Subcutaneous adipose tissue (tissue), 4 donors: ENCODE measurements around the gene ABI1. TPM values are rescaled to one million over a fixed set of nuclear protein-coding genes. Genes with fewer than 3 reads are reported as not detected.

Experiments
- total RNA-seq, 4 donors: library from RNA; depleted of rRNA; stranded (reverse); fragments of >200 nt; gene quantifications; one replicate each; pipeline ENCODE4 v1.1.0, GENCODE V29; 2016
- TF ChIP-seq, protein P1 (sequence below): fragments of 450-650 bp; IDR thresholded peaks from one replicate; pipeline ENCODE4 v1.5.1; 2016; ENCODE audit warnings: low read depth, mild to moderate bottlenecking, control low read depth, antibody characterized with exemption, moderate library complexity

The ABI1 gene
- total RNA-seq, 4 donors from 2014 or later = 38.2 to 65.4 (median 48.1) TPM

DNA sequence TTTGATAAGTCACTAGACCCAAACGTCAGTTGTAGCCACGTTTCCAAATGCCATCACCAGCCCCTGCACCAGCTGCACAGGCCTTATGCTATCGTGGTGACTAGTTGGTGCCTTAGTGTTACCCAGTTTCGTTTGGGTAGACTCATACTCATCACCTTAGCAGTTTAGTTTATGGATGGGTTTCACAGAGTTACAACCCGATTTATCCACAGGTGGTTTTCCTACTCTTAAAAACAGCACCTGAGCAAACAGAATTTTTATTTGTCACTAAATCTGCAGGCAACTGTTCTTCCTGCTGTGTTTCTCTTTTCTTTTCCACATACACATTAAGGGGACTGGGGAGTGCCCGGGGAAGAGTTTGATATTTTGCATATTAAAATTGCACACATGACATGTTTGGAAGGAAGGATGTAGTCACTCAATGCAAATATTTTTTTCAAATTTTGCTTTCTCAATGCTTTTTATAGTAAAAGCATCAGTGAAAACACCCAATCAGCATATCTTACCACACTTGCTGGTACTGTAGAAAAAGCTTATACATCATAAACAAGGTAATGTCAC, 121.6 kb downstream of the ABI1 start:
- TF ChIP-seq, protein P1, sequence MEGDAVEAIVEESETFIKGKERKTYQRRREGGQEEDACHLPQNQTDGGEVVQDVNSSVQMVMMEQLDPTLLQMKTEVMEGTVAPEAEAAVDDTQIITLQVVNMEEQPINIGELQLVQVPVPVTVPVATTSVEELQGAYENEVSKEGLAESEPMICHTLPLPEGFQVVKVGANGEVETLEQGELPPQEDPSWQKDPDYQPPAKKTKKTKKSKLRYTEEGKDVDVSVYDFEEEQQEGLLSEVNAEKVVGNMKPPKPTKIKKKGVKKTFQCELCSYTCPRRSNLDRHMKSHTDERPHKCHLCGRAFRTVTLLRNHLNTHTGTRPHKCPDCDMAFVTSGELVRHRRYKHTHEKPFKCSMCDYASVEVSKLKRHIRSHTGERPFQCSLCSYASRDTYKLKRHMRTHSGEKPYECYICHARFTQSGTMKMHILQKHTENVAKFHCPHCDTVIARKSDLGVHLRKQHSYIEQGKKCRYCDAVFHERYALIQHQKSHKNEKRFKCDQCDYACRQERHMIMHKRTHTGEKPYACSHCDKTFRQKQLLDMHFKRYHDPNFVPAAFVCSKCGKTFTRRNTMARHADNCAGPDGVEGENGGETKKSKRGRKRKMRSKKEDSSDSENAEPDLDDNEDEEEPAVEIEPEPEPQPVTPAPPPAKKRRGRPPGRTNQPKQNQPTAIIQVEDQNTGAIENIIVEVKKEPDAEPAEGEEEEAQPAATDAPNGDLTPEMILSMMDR = no peak

DNA sequence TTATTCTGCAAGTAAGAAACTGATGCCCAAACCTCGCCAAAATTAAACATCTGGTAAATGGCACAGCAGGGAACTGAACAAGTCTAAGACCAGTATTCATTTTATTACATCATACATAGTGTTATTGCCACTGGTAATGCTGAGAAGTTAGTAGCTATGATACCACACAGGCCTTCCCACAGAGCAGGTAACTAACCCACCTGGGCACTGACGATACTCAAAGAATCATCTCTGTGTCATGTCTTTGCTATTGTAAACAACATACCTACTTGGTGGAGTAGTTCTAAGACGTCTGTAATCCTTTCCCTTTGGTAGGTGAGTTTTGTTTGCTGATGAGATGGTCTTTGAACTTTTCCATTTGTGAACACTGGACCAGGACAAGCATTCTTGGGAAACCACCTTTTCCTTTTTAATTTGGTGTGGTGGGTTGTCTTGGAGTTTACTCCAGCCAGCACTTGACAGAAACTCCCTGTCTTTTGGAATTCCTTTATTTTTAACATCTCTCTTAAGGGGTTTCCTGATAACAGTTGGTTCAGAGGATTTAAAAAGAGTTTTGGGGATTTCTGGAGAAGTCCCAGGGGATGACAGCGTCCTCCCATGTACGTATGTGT, 122.4 kb downstream of the ABI1 start:
- TF ChIP-seq, protein P1 = no peak

DNA sequence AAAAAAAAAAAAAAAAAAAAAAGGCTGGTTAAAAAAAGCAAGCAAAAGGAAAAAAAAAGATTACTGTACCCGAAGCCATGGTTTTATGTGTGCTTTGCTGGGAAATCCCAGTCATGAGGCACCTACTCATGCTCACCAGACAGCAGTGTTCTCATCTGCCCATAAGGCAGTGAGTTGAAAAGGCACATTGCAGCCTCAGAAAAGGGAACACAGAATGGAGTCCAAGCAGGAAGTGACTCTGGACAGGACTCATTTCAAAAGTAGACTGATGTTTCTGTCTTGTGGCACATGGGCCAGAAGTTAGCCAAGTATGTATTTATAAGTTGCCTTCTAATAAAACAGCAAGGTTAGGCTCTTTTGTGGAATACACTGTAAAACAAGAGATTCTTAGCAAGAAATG, 123.0 kb downstream of the ABI1 start:
- TF ChIP-seq, protein P1 = no peak

DNA sequence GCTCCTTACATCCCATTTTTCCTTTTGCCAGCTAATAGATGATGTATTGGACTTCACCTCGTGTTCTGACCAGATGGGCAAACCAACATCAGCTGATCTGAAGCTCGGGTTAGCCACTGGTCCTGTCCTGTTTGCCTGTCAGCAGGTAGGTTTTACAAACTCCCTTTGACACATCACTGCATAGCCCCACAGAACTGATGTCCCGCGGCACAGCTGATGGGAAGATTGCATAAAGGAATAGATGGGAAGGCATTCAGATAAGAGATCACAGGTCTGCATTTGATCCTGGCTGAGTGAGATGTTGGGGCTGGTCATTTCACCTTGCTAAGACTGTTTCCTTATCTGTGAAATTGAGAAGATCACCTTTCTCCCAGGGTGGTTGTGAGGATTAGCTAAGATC, 125.3 kb downstream of the ABI1 start:
- TF ChIP-seq, protein P1 = no peak

DNA sequence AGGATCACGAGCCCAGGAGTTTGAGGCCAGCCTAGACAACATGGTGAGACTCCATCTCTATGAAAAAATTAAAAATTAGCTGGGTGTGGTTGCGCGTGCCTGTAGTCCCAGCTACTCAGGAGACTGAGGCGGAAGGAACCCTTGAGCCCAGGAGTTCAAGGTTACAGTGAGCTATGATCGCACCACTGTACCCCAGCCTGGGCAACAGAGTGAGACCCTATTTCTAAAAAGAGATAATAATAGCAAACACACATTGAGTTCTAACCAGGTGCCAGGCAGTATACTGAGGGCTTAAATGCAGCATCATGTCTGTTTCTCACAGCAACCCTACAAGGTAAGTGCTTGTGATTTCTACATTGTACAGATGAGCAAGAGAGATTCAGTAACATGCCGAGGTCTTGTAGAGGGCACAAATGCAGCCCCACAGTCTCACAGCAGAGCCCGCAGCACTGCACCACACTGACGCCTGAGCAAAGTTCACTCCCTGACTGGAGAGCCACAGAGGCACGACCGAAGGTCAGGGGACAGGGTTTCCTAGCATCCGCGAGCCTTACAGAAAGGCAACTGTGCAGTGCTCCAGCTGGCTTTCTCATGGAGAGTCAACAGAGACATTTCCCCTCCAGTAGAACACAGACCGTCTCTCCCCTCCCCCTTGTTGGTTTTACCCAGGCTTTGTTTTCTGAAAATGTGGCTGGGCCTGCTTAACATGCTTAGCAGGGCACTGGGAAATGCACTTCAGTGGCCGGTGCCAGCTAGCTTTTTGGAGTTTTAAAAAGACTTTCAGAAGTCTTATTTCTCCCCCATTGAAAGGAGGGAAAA, 126.8 kb downstream of the ABI1 start:
- TF ChIP-seq, protein P1 = no peak

DNA sequence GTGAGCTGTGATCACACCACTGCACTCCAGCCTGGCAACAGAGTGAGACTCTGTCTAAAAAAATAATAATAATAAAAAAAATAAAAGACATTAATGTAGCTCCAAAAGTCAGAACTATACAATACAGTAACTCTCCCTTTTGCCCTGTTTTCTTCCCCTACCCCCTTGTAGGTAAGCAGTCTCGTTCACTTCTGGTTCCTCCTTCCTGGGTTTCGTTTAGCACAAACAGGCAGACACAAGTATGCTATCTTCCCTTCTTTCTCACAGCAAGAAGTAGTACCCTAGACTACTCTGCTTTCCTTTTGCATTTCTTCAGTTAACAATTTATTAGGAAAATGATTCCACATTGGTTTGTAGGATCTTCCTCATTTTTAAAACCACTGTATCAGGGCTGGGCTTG, 130.2 kb downstream of the ABI1 start:
- TF ChIP-seq, protein P1 = no peak

DNA sequence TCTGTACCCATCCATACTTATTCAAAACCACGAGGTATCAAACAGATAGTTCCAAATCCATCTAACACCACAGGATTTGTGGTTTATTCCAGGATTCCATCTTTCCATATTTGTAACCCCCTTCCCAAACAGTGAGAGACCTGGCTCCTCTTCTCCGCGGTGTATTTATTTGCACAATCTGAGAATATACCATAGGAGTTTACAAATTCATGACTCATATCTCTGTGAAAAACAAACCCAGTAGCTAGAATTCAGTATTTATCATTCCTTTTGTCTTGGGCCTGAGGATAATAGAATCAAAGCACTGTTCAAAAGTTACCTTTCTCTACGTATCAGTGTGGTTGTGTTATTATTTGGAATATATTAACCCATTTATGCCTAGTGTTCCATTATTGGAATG, 131.4 kb downstream of the ABI1 start:
- TF ChIP-seq, protein P1 = no peak
